ENCODE data around the gene NGLY1.

GRCh38 chr3:25818335-25818734 is 35.1 kb upstream of the NGLY1 start:
- no peak for TF ChIP-seq POLR2A (IDR thresholded peaks at IDR 0.05)
- no peak for TF ChIP-seq CTCF (IDR thresholded peaks at IDR 0.05)
